GM18511 (cell line): Measurements from ENCODE around the gene INTS15.

Source experiments
- ATAC-seq: cut with Tn5 transposase; IDR thresholded peaks from one replicate; pipeline ENCODE4 v1.9.1; 2021; ENCODE audit warnings: mild to moderate bottlenecking, moderate library complexity; ENCODE audit not compliant: unreplicated experiment

The INTS15 gene

GRCh38 chr7:6655636-6656385 lies 66.0 kb downstream of the INTS15 start:
- no peak for ATAC-seq

GRCh38 chr7:6656413-6656812 lies 66.6 kb downstream of the INTS15 start:
- ATAC-seq: no peak
